IMR-90 (cell line): ENCODE measurements around the gene GOLGA6A. TPM values are rescaled to one million over a fixed set of nuclear protein-coding genes. Genes with fewer than 3 reads are reported as not detected.

Experiments used
- CTCF ChIP-seq: conservative IDR thresholded peaks from 2 replicates; pipeline ENCODE4 v1.5.1; 2012; ENCODE audit warnings: mild to moderate bottlenecking, low read depth, low read length, improper control_type of control experiment
- POLR2A ChIP-seq: IDR thresholded peaks from 2 replicates; pipeline ENCODE4 v1.6.1; 2012; ENCODE audit warnings: mild to moderate bottlenecking, low read depth, low read length
- polyA plus RNA-seq, 3 experiments: library from polyadenylated mRNA; depleted of rRNA; stranded (reverse); fragments of >200 nt; gene quantifications; 2 replicates each; pipeline ENCODE4 v1.2.3, GENCODE V29; 2012; ENCODE audit warnings: low replicate concordance in 1 of 3
- total RNA-seq: library from RNA; depleted of rRNA; stranded (reverse); fragments of >200 nt; gene quantifications from 2 replicates; pipeline ENCODE4 v1.2.3, GENCODE V29; 2012

GOLGA6A gene
- total and polyA plus RNA-seq, 2 of the 4 experiments (the other 2 are of a cell fraction), result not detected

- TF ChIP-seq CTCF (no peak), POLR2A (no peak)
These were observed 37.9 kb downstream of the GOLGA6A start (continued) for GRCh38 chr15:74044267-74045110.
